ENCODE results near the gene KLF11.

The KLF11 gene

DNA sequence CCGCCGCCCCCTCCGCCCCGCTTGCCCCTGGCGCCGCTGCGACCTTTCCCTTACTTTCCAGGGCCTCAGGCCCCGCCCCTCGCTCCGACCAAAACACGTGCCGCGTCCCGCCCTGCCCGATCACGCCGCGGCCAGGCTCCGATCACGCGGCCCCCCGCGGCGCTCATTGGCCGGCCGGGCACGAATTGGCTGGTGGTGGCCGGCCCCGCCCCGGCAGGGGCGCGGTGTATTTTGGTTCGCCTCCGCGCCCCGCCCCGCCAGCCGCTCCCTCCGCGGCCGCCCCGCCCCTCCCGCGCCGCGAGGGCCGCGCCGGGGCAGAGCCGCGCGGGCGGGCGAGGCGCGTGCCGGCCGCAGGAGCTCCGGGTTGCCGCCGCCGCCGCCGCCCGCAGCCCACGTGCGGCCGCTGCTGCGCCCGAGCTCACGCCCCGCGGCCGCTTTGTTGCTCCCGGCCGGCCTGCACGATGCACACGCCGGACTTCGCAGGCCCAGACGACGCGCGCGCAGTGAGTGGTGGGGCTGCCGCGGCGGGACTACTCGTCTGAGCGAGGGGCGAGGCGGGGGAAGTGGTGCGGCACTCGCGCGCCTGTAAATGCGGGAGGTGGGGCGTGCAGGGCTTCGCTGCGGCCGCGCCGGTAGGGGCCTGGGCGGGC, at the start of gene KLF11:
TSS of gene KLF11 (plus strand) at position 295 of the 650 bp plus-strand sequence. CDS start at position 462, 167 bp downstream.
- DNase-seq (ENCODE audit: low read depth in 2 of 2): peak; percentile 57 to 70

DNA sequence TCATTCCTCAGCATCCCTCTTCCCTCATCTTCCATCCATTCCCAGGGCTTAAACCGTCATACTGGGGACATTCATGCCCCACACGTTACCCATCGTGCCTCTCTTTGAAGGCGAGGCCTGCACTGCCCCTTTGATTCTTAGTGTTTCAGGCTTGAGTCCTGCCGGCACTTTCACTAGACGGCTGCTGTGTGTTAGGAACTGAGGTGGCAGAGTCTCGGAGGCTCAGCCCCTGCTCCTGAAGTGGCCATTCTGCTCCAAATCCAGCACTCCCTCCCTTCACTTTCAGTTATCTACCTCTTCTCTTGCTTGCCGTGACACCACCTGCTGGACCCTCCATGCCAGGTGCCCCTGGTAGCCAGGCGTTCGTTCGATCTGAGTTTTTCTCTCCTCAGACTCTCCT, 48.9 kb upstream of the KLF11 start:
- DNase-seq (ENCODE audit: low read depth in 2 of 2): no peak

DNA sequence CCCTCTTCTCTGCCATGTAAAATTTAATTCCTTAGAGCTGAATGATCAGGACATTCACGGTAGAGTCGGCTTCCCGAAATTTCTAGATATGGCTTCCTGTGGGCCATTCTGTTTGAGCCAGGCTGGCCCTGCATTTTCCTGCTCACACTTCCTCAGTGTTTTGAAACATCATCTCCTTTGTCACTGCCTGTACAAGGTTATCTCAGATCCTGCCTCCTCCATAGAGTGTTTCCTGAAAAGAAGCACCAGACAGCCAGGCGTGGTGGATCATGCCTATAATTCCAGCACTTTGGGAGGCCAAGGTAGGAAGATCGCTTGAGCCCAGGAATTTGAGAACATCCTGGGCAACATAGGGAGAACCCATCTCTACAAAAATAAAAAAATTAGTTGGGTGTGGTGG, 48.3 kb upstream of the KLF11 start:
- DNase-seq (ENCODE audit: low read depth in 2 of 2): no peak

DNA sequence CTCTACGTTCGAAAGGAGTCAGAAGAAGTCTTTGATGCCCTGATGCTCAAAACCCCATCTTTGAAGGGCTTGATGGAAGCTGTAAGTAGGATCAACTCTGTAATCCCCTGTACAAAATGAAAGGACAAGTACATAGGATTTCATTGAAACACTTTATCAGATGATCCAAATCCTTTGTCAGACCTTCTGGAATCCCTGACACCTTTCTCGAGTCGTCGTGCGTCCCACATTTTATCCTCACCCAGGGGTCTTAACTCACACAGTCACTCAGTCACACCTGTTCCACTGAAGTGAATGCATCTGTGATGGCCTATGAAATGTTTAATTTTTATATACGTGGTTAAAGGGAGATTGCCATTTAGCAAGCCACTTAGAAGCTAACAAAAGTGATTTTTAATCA, 47.0 kb upstream of the KLF11 start:
- DNase-seq (ENCODE audit: low read depth in 2 of 2): no peak

DNA sequence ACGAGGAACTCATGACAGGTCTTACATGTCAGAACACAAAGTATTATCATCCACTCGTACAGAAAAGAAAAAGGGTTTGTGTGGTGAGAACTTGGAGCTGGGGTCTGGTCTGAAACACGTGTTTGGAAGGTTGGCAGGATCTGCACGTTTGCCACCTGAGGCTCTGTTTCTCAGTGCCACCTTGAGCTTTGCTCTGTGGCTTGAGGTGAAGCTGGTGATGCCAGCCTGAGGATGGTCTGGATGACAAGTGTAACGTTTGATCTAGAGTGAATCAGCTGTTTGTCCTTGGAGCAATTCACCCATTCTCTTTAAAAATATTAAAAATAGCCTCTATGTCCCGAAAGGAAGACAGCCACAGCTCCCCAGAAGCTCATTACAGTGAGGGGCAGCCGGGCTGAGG, 45.4 kb upstream of the KLF11 start:
- DNase-seq (ENCODE audit: low read depth in 2 of 2): no peak

DNA sequence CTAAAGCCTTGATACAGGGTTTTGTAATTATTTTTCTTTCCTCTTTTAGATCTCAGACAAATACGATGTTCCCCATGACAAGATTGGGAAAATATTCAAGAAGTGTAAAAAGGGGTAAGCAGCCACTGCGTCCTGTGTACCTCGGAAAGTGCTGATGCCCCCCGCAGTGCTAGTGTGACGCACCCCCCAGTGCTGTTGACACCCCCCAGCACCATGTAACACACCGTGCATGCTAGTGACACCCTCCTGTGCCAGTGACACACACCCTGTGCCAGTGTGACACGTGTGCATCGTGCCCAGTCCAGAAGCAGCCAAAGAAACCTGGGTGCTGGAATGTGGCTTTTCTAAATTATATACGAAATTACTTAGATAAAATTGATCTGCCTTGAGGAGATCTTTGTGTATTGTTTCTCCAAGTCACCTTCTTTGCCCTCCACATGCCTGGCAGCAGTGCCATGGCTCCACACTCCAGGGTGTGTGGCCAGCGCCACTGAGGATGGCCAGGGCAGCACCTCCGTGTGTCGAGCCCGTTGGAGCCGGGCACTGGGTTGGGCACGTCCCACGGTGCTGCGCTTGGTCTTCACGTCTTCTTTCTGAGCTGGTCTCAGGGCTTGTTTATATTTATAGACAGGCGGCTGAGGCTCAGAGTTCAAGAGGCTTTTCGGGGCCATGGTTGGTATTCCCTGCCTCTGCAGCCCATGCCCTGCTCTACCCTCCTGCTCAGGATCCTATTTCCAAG, 44.3 kb upstream of the KLF11 start:
- no peak for DNase-seq (ENCODE audit: low read depth in 2 of 2)

DNA sequence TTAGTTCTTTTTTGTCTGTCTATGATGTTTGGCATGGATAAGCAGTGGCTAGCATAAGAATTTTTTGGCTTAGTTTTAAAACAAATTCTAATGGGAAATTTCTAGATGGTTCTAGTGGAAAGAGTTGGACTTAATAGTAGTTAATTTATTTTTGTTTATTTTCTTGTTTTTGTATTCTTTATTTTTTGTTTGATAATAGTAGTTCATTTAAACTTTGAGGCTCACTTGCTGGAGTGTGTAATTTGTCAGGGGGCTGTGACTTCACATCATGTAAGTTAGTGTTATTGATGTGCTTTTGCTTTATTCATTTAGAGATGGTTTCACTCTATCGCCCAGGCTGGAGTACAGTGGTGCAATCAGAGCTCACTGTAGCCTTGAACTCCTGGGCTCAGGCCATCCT, 43.7 kb upstream of the KLF11 start:
- no peak for DNase-seq (ENCODE audit: low read depth in 2 of 2)

DNA sequence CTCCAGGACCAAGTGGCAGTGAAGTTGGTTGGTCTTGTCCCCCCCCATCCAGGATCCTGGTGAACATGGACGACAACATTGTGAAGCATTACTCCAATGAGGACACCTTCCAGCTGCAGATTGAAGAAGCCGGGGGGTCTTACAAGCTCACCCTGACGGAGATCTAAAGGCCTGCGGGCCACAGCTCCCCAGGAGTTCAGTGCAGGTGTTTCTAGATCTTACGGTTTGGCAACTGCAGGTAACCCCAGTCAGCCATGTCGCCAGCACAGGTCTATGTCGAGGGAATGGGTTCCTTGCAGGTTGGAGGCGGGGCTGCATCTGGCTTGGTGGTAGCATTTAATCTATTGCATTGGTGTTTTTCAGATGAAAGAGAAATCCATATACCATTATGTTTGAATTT, 42.8 kb upstream of the KLF11 start:
- DNase-seq (ENCODE audit: low read depth in 2 of 2): no peak

DNA sequence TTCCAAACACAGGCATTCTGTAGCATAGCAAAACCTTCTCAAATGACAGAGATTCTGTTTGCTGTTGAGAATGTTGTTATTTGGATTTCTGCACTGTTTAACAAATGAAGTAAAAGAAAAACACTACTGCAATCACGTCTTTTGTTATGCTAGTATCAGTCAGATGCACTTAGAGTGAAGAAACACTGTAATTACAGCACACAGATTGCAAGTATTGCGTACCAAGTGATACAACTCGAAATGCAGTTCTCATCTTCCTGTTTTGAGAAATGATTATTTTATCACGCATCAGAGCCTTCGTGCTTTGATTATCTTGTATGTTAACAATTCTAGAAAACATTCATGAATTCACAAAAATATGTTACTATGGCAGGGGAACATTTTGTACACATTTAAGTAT, 41.8 kb upstream of the KLF11 start:
- no peak for DNase-seq (ENCODE audit: low read depth in 2 of 2)

DNA sequence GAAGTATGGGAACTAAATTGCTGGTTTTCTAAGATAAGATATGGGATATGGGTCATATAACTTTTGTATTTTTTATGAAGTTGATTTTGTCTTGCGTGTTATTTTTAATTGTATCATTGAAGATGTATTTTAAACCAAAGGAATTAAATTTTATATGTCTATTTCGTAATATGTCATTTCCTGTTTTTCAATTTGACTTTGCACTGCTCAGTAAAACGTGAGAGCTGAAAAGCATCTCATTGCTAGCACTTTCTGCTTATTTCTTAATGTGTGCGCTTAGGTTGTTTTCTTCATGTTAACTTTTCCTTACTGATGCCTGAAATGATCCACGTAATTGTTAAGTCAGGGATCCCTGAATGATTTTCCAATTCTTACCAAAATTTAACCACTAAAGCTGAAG, 41.2 kb upstream of the KLF11 start:
- DNase-seq (ENCODE audit: low read depth in 2 of 2): no peak

DNA sequence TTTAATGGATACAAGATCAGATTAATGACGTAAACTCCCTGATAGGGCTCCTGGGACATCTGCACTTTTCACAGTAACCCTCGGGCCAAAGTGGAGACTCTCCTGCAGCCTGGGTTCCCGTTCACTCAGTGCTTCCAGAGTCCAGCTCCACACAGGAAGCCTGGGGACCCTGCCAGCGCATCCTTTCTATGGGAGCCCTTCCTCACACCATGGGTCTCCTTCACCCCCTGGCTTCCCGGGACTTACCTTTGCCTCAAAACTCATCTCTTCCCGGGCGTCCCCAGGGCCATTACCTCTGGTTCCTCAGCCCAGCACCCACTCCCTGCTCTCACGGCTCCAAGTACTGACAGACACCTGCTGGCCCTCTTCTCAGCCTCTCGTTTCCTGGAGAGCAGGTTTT, 40.7 kb upstream of the KLF11 start:
- DNase-seq (ENCODE audit: low read depth in 2 of 2): no peak

DNA sequence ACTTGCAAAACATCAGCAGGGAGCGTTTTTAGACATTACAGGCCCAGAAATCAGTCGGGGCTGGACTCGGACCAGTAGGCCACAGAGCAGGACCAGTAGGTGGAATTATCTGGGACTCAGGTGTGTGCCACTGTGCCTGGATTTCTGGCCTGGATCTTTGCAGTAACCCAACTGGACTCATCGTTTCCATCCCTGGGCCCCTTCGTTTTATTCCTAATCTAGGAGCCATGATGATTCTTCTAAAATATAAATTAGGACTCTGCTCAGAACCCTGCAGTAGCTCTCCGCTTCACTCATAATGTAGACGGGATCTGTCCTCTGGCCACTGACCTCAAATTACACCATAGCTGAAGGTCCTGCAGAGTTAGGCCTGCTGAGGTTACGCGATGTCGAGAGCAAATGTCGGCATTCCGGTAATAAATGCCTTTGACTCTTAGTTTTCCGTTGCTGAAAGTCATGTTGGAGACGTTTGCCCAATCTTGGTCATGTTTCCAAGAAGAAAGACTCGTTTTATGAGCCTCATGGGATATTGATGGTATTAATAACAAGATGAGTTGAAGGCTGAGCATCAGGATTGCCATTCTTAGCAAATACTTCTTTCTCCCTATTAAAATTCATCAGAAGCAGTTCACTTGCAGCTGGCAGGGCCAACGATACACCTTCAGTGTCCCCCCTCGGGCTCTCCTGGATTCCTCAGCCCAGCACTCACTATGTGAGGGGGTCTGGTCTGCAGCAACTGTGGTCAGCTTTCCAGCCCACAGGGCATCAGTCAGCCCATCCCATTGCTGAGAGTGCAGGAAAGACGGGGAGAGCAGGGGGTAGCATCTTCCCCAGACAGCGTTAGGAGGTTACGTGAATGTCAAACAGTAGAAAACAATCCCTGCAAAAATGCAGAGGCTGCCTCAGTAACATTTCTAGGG, 39.9 kb upstream of the KLF11 start:
- DNase-seq (ENCODE audit: low read depth in 2 of 2): no peak

DNA sequence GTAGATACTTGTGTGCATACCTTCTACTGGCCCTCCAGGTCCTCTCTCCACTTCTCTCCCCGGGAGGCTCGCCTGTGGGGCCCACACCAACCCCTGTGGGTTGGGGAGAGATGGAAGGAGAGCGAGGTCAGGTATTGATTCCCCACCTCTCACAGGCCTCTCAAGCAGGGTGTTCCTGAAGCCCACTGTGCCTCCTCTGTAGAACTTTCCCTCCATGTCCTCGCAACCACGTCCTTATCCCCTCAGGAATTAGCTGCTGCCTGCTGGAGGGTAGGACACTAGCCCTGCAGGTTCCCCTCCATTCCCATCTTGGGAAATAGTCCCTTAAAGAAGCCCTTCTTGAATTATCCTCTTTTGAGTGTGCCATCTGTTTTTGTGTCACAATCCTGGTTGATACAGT, 38.9 kb upstream of the KLF11 start:
- no peak for DNase-seq (ENCODE audit: low read depth in 2 of 2)

DNA sequence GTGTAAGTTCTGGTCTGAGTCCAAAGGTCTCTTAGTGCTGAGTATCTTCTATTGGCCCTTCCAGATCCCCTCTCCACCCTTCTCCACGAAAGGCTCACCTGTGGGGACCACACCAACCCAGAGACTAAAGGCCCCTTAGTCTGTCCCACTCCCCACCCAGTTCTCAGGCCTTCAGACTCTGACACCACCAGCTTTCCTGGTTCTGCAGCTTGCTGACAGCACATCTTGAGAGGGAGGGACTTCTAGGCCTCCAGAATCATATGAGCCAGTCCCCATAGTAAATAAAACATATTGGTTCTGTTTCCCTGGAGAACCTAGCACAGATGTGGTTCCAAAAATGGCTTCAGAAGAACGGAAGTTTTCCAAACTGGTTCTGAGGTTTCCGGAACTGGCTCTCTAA, 38.5 kb upstream of the KLF11 start:
- no peak for DNase-seq (ENCODE audit: low read depth in 2 of 2)

DNA sequence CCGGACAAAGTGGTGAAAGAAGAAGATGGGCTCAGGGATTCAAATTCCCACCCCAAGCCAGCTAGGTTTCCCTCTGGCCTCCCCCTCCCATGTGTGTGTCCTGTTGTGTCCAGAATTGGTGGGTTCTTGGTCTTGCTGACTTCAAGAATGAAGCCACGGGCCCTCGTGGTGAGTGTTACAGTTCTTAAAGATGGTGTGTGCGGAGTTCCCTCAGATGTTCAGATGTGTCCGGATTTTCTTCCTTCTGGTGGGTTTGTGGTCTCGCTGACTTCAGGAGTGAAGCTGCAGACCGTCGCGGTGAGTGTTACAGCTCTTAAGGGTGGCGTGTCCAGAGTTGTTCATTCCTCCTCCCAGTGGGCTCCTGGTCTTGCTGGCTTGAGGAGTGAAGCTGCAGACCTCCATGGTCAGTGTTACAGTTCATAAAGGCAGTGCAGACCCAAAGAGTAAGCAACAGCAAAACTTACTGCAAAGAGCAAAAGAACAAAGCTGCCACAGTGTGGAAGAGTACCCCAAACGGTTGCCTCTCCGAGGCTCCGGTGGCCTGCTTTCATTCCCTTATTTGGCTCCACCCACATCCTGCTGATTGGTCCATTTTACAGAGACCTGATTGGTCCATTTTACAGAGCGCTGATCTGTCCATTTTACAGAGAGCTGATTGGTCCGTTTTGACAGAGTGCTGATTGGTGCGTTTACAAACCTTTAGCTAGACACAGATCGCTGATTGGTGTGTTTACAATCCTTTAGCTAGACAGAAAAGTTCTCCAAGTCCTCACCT, 37.7 kb upstream of the KLF11 start:
- DNase-seq (ENCODE audit: low read depth in 2 of 2): no peak

DNA sequence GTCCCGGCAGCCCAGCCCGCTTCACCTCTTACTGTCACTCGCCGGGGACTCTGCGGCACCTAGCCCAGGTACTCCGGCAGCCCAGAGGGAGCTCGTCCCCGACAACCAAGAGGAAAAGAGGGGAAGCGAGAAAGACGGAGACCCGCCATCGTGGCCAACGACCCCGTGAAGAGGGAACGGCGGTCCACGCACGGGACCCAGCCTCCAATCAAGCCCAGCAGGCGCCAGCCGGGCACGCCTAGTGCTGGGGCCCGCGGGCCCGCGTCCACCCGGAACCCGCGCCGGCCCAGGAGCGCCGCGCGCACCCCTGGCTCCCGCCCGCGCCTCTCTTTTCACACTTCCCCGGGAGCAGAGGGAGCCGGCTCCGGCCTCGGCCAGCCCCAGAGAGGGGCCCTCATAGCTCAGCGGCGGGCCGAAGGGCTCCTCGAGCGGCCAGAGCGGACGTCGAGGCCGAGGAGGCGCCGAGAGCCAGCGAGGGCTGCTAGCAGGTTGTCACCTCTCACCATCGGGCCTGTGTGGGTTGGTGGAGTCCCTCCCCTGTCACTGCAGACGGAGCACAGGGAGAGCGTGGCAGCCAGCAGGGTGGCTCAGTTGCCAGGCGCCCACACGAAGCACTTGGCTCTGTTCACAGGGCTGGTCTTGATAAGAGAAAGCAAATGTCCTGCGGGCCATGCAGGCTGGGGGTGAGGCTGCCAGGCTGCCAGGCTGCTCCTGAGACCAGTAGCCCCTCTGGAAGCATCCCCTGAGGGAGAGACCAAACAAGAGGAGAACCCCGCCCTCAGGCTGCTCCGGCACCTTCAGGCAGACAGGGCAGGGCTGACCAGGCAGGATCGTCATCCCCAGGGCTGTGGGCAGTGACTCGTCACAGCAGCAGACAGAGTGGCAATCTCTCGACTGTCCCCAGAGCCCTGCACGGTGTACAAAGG, 36.9 kb upstream of the KLF11 start:
- no peak for DNase-seq (ENCODE audit: low read depth in 2 of 2)

DNA sequence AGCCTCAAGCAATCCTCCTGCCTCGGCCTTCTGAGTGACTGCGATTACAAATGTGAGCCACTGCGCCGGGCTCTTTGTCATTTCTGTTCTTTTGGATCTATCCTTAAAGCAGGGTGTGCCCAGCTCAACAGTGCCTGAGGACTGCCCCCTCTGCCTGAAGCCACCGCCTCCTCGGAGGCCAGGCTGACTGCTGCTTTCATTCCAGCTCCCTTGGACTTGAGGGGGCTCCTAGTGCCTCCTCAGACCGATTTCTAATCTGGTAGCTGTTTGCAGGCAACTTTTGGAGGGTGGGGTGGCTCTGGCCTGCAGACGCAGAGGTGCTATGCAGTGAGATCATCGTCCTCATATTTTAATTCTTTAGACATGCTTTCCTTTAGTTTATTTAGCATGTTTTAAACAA, 35.9 kb upstream of the KLF11 start:
- no peak for DNase-seq (ENCODE audit: low read depth in 2 of 2)

DNA sequence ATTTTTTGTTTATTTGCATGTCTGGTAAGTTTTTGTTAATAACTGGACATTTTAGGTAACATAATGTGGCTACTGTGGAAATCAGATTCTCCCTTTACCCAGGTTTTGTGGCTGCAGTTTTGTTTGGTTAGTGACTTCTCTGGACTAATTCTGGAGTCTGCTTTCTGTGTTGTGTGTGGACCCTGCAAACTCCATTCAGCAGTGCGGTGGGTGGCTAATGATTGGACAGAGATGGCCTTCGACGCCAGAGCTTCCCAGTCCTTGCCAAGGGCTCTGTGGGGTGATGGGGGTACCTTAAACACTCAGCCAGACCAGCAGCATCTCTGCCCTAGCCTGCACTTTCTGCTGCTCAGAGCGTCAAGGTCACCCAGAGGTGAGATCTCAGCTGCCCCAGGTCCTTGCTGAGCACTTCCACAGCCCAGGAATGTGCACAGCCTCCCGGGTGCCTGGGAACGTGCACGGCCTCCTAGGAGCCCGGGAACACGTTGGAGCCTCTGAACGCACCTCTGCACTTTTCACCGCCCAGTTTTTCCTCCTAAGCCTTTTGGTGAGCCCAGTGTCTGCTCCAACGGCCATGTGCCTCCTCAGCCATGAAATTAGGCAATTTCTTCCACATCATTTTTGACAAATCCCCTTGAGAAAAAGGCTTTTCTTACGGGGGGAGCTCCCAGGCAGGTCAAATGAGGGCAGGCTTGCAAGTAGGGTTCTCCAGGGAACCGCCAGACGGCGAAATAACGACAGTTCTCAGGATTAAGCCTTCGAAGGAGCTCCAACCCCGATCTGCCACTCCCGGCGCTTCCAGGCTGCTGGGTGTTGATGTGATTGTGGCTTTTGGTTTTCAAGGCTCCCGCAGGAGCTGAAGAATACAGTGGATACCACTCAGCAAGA, 35.2 kb upstream of the KLF11 start:
- no peak for DNase-seq (ENCODE audit: low read depth in 2 of 2)

DNA sequence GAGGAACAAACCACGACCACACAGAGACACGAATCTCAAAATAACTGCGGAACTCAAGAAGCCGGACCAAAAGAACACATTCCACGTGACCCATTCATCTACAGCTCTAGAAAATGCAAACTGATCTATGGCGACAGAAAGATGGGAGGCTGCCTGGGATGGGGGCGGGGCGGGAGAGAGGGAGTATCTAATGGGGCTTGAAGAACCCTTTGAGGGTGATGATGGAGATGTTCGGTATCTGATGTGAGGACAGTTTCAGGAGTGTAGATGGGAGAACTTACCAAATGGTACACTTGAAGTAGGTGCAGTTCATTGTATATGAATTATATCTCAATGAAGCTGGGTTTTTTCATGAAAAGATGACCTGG, 34.6 kb upstream of the KLF11 start:
- DNase-seq (ENCODE audit: low read depth in 2 of 2): no peak

DNA sequence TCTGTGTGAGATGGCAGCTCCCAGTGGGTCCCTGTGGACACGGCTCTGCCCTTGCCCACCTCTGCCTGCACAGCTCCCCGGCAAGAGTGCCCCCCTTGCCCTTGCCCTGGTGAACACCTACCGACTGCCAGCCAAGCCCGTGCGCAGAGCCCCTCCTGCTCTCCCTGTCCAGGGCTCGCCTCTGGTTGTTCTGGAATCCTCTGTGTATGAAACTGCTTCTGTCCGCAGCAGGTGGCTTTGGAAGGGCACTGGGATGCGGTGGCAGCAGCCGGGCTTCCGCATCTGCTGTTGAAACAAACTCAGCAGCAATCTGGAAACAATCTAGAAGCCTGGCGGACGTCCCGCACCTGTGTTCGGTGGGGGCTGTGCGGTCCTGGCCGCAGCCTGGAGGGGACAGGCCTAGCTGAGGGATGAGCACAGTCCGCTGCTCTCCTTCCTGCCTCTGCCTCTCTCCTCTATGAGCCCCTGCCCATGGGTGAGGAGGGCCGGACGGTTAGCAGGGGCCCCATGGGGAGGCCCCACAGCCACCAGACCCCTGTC, 34.0 kb upstream of the KLF11 start:
- DNase-seq (ENCODE audit: low read depth in 2 of 2): no peak
